HG02981 (cell line): ENCODE data around the gene ERC1.

Experiments
- ATAC-seq: cut with Tn5 transposase; IDR thresholded peaks from one replicate; pipeline ENCODE4 v1.9.1; 2021; ENCODE audit warnings: mild to moderate bottlenecking, moderate library complexity; ENCODE audit not compliant: unreplicated experiment

Gene ERC1

DNA sequence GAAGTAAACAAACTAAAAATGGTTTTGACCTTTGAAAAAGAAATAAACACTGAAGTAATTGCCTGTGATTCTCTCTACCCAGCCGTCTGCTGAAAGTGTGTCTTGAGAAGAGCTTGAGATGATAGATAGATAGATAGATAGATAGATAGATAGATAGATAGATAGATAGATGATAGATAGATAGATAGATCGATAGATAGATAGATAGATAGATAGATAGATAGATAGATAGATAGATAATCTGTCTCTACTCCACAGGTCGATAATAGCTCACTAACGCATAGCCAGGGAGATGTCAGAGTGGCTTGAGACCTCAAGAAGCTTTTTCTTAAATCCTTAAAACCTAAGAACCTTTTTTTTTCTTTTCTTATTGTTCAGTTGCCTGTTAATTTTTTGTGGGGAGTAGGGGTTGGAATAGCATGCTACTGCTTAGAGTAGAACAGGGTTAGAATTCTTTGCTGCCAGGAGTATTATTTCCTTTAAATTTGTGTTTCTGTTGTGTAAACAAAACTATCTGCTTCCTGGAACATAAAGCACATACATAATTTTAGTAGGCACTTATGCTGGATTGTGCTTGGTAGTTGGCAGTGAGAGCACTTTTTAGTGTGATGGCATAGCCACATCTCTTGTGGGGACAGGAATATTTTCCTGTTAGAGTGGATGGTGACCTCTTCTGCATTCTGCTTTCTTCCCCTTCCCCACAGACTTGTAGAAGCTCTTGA lies 433.8 kb downstream of the ERC1 start:
- ATAC-seq: no peak

DNA sequence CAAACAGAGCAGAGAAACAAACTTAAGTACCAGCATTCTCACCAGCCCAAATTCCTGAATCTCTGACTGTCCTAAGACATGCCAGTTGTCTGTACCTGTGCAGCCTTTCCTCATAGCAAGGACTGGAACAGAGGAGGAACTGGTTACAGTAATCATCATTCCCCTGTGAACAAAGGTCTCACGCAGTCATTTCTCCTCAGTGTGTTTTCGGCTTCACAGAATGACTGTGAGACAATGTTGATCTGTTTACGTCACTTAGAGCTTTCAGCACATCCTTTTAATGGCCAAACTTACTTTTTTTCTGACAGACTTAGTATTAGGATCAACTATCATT lies 434.3 kb downstream of the ERC1 start:
- ATAC-seq: no peak

DNA sequence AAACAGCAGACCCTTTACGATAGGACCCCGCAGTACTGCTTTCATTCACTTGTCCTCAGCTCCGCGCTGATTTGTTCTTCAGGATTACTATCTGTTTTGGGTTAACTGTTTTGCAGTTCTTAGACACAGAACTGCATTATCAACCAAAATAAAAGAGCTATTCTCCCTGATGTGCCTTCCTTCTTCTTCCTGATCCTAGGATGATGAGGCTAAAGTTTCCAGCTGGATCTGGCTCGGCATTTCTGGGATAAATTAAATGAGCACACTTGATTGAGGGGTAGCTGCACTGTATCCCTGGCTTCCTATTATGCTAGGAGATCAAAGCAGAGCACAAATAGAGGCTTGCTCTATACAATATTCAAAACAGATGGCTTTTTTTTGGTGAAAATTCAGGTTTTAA lies 437.6 kb downstream of the ERC1 start:
- no peak for ATAC-seq

DNA sequence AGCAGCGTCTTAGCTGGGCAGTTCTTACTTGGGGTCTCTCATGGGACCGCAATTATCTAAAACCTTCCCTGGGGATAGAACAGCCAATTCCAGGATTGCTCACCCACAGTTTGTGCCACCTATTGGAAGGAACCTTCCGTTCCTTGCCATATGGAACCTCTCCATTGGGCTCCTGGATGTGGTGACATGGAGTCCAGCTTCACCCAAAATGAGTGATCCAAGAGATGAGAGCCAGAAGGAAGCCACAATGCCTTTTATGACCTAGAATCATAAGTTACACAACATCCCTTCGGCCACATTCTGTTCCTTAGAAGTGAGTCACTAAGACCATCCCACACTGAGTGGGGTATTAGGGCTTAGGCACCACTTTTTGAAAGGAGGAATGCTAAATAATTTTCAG lies 439.0 kb downstream of the ERC1 start:
- ATAC-seq: no peak

DNA sequence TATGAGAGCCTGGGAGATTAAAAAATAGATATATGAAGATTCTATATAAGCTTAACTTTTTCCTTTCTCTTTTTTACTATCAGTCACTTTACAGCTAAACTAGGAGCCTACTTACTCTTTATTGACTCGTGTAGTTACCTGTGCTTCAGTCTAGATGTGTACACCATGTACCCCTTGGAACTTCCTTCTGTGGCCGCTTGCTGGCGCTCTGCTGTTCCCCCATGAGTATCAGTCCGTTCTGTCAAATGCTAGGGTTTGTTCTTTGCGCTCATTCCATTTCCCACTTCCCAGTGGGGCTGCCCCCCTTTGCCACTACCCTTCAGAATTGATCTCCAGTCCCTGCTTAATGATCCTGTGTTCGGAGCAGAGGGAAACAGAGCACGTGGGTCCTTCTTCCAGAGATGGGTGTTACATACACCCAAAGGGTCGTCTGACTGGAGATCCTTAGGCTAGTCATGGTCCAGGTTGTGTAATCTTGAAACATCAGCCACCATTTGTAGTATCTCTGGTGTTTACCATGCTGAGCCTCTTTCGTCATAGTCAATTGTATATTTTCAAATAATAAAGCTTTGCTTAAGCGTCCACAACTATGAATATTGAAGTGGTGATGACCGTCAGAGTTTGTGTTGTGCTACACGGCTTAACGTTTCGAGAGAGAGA lies 443.4 kb downstream of the ERC1 start:
- no peak for ATAC-seq

DNA sequence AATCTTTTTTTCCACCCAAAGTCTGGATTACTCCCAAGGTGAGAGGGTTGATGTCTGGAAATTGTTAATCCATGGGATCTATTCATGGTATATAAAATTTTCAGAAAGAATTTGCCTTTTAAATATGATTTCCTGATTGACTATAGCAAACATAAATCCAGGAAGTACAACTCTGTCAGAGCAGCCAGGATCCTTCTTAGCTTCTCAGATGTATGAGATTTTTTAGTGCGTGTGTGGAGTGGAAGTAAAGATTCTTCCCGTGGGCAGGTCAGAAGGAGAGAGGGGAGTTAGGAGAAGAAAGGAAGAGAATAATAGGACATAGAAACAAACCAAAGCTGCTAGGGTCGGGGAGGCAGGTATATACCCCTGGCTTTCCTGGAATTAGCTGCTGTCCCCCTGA lies 444.0 kb downstream of the ERC1 start:
- ATAC-seq: no peak

DNA sequence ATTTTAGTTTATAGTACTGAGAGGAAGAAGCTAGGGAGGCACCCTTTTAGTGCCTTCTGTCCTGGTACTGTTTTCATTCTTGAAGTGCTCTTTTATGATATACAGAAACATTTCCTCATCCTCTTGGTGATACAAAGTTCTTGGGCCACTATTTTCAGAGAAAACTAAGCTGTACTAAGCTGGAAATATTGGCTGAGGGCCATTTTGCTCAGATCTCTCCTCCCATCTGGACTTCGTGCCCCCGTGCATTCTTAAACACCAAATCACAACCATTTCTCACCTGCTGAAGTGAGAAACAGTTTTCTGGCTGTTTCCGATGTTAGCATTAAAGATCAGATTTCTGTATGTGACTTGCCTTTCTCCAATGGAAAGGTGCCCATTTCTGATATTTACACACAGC lies 444.4 kb downstream of the ERC1 start:
- ATAC-seq: no peak

DNA sequence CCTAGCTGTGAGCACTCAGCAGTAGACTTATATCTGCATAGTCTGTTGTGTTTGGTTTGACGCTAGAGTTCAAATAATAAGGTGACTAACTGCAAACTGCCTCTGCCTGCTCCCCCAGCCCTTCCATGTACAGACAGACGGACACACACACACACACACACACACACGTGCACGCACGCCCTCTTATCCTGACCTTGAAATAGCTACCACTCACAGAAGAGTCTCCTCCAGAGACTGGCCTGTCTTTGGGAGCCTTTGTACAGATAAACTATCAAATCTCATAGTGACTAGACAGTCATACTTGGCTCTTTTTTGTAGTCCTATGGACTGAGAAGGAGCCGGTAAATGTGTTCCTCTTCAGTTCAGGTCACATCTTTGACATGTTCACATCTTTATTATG lies 445.0 kb downstream of the ERC1 start:
- ATAC-seq: no peak

DNA sequence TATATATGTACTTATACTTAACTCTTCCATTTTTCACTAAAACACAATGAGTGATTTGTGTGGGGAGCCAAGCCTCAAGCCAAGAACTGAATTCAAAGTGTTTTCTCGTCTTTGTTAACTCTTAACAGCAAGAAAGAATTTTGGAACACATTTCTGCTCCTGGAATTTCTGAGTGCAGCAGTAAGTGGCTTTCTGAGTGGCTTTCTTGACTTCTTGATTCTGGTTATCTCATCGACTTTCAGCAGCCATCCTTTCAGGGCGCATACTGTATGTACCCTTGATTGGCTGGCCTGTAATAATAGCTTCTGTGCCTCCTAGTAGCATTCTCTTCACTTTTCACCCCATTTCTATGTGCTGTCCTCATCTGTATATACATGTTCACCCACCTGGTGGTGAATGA lies 446.0 kb downstream of the ERC1 start:
- ATAC-seq: no peak

DNA sequence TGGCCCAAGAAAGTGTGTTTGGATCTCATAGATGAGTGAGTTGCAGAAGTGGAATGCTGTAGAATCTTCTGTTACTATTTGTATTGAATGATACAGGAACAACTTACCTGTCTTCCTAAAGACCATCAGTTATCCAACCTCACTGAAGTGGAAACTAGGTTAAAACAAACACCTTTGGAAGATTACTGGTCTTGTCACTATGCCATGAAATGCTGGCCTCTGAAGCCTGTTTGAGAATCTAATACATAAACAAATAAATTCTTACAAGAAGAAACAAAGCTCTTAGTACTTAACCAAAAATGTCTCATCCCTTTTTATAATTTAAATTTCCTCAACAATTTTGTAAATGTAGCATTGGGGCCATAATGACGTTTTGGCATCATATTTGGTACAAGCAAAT lies 448.2 kb downstream of the ERC1 start:
- ATAC-seq: no peak

DNA sequence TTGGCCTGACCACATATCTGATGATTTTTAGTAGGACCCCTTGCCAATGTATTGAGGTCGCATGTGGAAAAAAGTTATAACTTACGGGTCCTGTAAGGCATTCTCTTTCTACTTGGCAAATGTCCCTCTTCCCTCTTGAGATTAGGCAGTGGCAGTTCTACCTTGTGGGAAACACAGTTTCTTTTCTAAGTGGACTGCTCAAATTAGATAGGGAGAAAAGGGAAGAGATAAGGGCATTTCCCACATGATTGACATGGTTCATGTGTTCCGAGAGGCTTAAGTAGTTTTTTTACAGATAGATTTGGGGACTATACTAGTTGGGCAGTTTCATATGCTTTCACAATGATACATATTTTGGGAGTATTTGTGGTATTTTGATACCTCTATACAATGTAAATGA lies 448.7 kb downstream of the ERC1 start:
- ATAC-seq: no peak

DNA sequence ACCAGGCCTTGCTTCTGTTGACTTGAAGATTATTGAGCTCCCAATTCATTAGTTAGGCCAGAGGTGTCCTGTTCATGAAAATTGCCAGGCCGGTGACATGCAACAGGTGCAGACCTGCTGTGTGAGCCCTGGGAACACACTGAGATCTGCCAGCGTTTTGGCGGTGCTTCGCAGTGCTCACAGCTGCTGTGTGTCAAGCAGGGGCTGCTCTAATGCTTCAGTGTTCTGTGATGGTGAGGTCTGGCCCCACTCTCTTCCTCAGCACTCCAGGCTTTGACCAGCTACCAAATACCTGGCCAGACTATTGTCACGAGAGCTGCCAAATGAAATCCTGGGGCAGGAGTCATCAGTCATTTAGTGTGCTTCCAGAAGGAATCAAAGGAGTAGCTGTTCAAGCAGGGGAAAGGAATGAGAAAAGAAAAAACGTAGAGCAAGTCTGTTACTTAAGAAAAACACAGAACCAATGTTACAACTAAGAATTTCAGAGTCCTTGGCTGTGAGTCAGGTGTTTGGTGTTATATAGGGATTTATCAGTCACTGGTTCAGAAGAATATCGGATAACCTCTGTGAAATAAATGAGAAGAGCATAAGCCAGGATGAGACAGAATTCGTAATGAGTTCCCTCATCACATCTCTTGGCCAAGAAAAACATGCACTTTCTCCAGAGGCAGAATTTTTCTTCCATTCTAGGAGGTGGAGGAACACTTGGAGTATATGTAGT lies 452.6 kb downstream of the ERC1 start:
- no peak for ATAC-seq

DNA sequence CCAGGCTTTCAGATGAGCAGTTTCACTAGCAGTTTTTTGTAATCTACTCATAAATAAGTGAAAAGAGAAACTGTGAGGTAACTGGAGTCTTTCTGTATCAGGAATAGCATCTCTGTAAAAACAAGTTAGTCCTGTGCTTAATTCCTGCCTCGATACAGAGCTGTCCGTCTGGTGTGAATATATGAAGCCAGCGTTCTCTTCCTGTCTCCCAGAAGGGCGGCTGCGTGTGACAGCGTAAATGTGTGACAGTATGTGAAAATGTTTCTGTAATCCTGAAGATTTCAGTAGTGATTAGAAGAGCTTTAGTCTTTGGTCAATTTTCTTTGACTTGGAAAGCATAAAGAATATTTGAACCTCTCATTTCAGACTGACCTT lies 453.1 kb downstream of the ERC1 start:
- ATAC-seq: no peak

DNA sequence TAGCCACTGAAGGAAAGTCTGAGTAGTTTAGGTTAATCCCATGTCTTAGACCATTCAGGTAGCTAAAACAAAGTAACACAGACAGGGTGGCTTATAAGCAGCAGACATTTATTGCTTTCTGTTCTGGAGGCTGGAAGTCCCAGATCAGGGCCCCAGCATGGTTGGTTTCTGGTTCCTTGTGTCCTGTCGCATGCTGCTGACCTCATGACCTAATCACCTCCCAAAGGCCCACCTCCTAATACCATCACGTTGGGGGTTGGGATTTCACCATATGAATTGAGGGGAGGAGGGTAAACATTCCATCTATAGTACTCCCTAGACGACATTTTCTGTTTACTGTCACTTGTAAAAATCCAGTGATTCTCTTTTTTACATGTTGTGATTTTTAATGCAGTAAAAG lies 454.8 kb downstream of the ERC1 start:
- no peak for ATAC-seq

DNA sequence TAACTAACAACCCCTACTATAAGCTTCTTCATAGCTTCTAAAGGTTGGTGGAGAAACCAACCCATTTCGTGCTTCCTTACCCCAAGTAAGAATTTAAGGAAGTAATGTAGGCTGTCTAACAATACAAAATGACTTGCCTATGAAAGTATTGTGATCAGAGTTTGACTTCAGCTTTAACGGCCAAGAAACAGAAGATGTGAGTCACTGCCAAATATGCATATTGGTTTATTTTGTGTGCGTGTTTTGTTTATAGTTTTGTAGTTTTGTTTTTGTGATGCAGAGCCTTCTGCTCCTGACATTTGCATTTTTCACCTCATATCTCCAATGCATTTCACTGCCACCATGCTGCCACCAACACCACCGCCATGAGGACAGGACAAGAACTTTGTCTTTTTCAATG lies 457.3 kb downstream of the ERC1 start:
- no peak for ATAC-seq

DNA sequence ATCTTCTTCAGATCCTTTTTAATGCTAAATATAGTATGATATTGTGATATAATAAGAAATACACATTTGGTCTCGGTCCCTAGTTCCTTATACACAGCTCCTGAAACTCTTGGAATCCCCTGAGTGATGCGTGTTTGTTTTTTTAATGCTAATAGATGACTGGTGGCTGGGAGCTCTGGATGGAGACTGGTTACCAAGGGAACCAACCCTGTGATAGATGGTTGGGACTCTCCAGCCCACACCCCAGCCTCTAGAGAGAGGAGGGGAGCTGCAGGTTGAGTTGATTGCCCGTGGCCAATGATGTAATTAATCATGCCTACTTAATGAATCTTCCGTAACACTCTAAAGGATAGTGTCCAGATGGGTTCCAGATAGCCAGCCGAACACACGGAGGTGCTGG lies 462.8 kb downstream of the ERC1 start:
- no peak for ATAC-seq

DNA sequence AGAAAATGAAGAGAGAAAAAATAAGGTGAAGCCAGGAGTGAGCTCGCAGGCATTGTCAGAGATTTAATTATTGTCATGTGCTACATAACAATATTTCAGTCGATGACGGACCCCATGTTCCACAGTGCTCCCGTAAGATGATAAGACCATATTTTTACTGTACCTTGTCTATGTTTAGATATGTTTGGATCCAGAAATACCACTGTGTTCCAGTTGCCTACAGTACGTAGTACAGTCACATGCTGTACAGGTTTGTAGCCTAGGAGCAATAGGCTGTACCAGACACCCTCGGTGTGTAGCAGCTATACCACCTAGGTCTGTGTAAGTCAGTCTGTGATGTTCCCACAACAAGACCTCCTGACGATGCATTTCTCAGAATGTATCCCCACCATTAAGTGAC lies 465.9 kb downstream of the ERC1 start:
- no peak for ATAC-seq

DNA sequence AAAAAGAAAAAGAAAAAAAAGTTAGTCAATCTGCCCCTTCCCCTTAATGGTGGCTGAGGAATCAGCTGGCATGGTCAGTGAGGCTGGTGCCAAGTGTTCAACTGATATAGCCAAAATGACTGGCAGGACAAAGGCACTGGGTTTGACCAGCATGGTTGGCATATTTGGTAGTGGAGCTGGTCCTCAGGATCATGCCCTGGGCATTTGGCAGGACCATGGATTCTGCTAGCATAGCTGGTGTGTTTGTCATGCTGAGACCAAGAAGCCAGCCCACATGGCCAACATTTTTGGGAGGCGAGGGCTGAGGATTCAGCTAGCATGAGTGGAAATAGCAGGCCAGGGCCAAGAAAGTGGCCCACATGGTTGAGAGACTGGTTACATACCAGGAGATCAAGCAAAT lies 466.9 kb downstream of the ERC1 start:
- ATAC-seq: no peak

DNA sequence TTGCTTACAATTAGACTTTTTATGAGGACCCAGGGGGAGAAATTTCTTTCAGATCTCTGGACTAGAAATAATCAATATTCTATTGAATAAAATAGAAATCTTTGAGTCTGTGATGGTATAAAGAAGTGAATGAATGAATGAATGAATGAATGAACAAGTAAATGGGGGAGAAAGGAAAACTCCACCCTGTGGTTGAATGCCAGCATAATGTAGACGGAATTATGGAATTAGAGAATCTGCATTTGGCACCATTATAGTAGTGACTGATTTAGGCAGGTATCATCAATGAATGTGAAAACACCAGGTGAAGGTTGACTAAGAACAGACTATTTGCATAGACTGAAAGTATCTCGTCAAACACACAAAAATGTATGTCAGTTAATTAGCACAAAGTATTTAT lies 468.3 kb downstream of the ERC1 start:
- ATAC-seq: no peak

DNA sequence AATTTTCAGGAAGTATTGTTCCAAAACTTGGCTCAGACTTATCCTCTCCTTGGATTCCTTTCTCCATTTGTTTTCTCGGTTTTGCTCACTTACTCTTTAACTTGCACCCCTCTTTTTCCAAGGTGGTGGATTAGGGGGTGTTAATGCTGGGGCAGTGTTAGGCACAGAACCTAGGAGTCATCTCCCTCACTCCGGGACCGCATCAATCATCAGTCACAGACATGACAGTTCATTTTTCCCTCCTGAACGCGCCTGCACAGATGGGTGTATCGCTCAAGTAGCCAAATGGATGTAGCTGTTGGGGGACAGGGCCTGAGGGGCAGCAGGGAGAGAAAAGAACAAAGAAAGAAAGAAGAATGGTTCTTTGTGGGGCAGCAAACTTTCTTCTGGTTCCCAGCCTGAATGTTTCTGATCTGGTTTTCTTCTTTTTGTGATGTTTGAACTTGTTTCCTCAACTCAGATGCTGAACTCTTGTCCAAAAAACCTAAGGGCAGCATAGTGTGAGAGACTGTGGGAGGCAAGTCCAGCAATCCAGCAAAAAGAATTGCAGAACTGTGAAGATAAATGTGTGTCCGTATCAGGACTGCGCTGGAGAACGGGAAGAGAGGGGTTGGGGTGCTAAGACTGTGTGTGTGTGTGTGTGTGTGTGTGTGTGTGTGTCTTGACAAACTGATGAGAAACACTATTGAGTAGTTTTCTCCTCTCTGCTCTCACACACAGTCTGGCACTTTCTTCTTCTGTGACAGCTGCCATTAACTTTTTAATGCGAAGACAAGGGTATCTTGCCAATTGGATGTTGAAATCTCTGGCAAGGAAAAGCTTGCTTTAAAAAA lies 472.3 kb downstream of the ERC1 start:
- ATAC-seq: no peak

DNA sequence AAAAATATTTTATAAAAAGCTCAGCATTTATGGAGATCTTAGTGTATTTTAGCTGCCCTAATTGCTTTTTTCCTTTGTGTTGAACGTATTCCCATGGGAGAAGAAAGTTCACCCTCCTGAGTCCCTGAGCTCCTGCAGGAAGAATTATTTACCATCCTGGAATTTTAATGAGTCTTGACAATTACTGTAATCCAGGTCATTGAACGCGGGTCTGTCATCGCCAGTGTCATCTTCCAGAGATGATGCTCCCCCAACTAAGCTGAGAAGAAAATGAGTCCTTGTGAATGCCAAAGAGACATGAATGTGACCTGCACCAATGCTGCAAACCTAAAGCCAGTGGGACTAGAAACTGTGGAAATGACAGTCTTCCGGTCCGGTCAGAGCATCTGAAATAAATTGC lies 473.9 kb downstream of the ERC1 start:
- no peak for ATAC-seq

DNA sequence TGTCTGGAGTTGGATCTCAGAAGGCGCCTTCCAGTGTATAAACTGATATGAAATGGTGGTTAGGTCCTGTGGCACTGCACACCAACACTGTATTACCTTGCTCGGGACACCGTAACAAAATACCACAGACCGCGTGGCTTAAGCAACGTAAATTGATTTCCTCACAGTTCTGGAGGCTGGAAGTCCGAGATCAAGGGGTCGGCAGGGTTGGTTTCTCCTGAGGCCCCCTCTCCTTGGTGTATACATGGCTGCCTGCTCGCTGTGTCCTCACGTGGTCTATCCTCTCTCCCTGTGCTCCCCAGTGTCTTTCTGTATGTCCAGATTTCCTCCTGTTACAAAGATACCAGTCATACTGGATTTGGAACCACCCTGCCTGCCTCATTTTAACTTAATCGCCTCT lies 475.0 kb downstream of the ERC1 start:
- ATAC-seq: no peak
